IPS DF 4.7 (cell line): ENCODE data around the gene NTHL1.

ENCODE experiments used
- DNase-seq: peaks from one replicate; pipeline ENCODE4 v3.0.0-alpha.2; 2013; ENCODE audit warnings: low spot score; ENCODE audit errors: extremely low read depth

The NTHL1 gene

GRCh38 chr16:2084895-2085625 lies 37.4 kb upstream of the NTHL1 start:
- DNase-seq: no peak

GRCh38 chr16:2083876-2084780 lies 36.5 kb upstream of the NTHL1 start:
- DNase-seq: no peak

- no peak for DNase-seq
Measured at GRCh38 chr16:2083409-2083808, 35.8 kb upstream of the NTHL1 start.

DNA sequence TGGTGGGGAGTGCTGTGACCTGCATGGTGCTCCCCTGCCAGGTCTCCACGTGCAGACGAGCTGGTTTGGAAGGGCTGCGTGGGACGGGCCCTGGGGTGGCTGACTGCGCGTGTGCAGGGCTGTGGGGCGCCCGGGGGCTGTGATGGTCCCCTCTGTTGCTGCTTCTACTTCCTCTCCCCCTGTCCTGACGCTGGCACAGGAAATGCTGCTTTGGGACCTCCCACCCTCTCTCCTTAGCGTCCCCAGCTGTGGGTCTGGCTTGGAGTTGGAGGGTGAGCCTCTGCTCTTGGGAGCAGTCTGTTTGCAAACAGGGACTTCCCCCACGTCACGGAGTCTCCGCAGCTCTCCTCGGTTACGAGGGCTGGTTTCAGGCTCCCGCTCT lies 35.3 kb upstream of the NTHL1 start:
- DNase-seq: no peak

DNA sequence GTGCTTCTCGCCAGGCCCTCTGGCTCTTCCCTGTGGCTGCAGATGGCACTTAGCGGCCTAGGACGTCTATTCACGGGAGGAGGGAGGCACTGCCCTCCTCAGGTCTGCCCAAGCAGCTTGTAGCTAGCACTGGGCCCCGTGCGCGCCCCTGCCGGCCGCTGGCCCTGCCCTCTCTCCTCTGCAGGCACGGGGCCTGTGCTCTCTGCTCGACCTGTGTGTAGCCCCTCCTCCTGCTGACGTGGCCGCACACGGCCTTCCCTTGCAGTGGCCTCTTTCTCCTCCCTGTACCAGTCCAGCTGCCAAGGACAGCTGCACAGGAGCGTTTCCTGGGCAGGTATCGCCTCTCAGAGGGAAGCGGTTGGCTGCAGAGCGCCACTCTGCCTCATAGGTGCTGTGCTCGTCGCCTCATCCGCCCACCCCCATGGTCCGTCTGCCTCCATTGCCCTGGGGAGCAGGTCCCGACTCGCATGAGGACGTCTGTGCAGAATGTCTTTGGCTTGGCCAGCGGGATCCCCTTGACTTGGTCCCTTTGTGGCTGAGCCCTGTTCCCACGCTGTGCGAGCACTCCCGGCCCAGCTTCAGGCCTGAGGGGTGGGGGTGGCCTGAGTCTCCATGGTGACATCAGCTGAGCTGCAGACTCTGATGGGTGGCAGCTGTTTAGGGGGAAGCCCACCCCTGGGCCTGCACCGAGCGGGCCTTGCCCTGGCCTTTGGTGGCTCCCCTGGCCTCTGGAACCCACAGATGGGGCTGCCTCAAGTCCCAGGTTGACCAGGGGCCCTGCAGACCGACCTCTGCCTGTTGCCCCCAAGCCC lies 34.7 kb upstream of the NTHL1 start:
- no peak for DNase-seq

DNA sequence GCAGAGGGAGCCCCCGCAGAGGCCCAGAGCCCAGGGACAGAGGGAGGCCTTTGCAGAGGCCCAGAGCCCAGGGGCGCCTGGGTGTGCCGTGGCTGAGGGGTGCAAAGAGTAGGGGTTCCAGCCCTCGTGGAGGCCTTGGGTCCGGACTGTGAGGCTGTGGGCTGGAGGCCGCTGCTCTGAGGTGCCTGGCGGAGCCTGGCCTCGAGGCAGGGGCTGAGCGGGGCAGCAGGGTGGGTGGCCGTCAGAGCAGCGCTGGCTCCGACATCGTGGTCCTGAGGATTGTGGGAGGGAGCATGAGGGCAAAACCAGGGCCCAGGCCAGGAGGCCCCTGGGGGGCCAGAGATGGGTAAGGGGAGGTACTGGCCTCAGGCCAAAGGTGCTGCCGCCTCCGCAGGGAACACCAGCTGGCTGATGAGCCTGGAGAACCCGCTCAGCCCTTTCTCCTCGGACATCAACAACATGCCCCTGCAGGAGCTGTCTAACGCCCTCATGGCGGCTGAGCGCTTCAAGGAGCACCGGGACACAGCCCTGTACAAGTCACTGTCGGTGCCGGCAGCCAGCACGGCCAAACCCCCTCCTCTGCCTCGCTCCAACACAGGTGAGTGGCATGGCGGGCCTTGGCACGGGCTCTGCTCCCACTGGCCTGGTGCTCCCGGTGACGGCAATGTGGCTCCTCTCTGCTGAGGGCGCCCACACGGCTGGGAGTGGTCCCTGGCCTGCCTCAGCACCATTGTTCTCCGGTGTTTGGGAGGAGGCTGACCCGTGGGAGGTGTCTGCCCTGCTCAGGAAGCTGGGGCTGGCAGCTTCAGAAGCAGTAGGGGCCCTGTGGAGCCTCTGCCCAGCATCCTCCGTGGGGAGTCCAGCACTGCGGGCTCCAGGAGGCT lies 33.8 kb upstream of the NTHL1 start:
- no peak for DNase-seq

- no peak for DNase-seq
Measured at GRCh38 chr16:2079991-2080390, 32.4 kb upstream of the NTHL1 start.

GRCh38 chr16:2079311-2079800 lies 31.7 kb upstream of the NTHL1 start:
- no peak for DNase-seq

DNA sequence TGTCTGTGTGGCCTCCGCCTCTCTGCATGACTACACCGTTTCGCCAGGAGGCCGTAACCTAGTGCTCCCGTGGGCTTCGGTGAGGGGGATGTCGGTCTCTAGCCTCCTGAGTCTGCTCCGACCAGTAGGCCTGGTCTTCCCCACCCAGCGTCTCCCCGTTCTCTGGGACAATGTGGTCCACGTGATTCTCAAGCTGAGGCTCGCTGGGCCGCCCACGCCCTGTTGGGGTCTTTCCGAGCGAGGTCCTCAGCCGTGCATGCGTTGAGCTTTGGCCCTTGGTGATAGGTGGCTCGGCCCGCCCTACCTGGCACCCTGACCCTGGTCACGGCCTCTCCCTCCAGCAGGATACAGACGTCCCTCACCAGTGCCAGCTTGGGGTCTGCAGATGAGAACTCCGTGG lies 31.1 kb upstream of the NTHL1 start:
- no peak for DNase-seq

- DNase-seq: no peak
Measured at GRCh38 chr16:2078096-2078495, 30.5 kb upstream of the NTHL1 start.

DNA sequence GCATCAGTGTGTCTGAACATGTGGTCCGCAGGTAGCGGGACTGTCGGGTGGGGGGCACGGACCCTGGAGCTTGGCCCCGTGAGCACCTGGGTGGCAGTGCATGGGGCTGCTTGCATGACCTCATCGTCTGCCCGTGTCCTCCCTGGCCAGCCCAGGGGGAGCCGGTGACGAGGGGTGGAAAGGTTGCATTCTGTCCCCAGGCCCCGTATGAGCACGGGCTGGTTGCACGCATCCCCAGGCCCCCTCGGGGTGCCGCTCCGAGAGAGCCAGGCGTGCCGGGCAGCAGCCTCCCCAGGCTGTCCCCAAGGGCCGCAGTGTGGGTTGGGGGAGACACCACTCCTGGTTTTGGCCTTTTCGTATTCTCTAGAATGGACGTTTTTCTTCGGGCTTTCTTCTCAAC lies 30.1 kb upstream of the NTHL1 start:
- DNase-seq: no peak

DNA sequence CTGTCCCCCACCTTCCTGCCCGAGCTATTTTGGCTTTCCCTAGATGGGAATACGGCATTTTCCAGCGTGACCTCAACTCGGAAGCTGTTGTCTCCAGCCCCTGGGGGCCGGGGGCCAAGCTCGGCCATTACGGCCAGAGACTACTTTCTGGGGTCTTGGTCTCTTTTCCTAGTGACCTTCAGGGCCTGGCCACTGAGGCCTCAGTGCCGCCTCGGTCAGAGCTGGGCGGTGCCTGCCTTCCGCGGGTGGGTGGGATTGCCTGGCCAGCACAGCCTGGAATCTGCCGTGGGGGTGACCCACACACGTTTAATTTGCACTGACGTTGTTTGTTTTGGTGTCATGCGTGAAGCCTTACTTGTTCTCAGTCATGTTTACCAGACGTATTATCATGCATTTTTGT lies 29.4 kb upstream of the NTHL1 start:
- no peak for DNase-seq

GRCh38 chr16:2076072-2076865 lies 28.6 kb upstream of the NTHL1 start:
- DNase-seq: no peak

DNA sequence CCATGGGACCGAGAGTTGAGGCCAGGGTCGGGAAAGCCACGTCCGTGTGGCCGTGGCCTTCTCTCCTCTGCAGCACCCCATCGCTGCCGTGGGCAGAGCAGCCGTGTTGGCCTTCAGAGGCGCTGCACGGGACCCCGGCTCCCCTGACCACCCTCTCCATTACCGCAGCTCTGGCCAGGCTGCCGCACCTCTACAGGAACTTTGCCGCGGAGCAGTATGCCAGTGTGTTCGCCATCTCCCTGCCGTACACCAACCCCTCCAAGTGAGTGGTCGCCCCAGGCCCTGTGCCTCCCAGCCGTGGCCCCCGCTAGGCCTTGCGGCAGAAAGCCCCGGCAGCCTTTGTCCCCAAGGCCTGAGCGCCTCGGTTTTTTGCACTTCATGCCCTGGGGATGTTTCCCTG lies 28.0 kb upstream of the NTHL1 start:
- DNase-seq: no peak

DNA sequence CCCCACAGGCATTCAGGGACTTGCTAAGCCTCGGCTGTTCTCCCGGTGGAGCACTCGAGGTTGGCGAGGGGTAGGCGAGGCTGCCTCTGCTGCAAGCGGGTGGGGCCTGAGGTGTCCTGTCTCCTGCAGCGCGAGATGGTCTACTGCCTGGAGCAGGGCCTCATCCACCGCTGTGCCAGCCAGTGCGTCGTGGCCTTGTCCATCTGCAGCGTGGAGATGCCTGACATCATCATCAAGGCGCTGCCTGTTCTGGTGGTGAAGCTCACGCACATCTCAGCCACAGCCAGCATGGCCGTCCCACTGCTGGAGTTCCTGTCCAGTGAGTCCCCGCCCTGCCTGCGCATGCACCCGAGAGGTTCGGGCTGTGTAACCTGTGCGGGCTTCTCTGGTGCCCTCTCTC lies 26.4 kb upstream of the NTHL1 start:
- DNase-seq: no peak

- no peak for DNase-seq
Measured at GRCh38 chr16:2072926-2073325, 25.3 kb upstream of the NTHL1 start.

DNA sequence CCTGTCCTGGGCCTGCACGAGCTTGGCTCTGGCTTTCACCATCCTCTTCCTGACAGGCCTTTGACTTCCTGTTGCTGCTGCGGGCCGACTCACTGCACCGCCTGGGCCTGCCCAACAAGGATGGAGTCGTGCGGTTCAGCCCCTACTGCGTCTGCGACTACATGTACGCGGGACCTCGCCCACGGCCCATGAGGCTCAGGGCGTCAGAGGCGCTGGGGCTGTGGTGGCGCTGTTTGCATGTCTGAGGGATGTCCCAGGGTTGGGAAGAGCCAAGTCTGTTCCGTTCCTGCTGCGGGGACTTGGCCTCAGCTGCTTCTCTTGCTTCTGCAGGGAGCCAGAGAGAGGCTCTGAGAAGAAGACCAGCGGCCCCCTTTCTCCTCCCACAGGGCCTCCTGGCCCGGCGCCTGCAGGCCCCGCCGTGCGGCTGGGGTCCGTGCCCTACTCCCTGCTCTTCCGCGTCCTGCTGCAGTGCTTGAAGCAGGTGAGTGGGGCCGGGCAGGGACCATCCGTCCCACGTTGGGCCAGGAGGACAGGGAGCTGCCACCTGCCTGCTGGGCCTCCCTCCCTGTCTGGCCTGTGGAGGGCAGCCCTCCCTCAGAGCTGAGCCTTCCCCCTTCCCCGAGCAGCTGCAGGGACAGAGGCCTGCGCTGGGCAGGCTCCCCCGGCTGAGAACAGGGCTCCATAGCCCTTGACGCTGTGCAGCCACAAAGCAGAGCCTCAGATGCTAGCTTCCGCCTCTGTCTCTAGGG lies 24.0 kb upstream of the NTHL1 start:
- DNase-seq: no peak

GRCh38 chr16:2070576-2071453 lies 23.2 kb upstream of the NTHL1 start:
- DNase-seq: no peak
